ENCODE data around the gene KLHDC3.
"Not testable (repeated sequence)": the region's sequence is repeated elsewhere in the genome, so short reads cannot be mapped to it uniquely, and the experiment has no call there.

The KLHDC3 gene

GRCh38 chr6:42989923-42990322 lies 24.1 kb upstream of the KLHDC3 start:
- no peak for TF ChIP-seq CTCF (IDR thresholded peaks at IDR 0.05; ENCODE audit: insufficient read depth, low read depth, low read length, missing control alignments)
- no peak overlapping the region for H3K4me3 ChIP-seq (ENCODE audit: low read length)
- DNase-seq (ENCODE audit: low read depth): no peak

GRCh38 chr6:42993445-42993844 lies 20.6 kb upstream of the KLHDC3 start:
- TF ChIP-seq CTCF (IDR thresholded peaks at IDR 0.05; ENCODE audit: insufficient read depth, low read depth, low read length, missing control alignments): no peak
- no peak for DNase-seq (ENCODE audit: low read depth)
- H3K4me3 ChIP-seq (ENCODE audit: low read length): no peak overlapping the region

- H3K4me3 ChIP-seq (ENCODE audit: low read length): no peak overlapping the region
- DNase-seq (ENCODE audit: low read depth): no peak
- TF ChIP-seq CTCF (IDR thresholded peaks at IDR 0.05; ENCODE audit: insufficient read depth, low read depth, low read length, missing control alignments): no peak
Measured at GRCh38 chr6:42996513-42996912, 17.5 kb upstream of the KLHDC3 start.

GRCh38 chr6:42998205-42998604 lies 15.8 kb upstream of the KLHDC3 start:
- DNase-seq (ENCODE audit: low read depth); H3K4me3 ChIP-seq (ENCODE audit: low read length): not testable (repeated sequence)

GRCh38 chr6:43001843-43002242 lies 12.2 kb upstream of the KLHDC3 start:
- H3K4me3 ChIP-seq (ENCODE audit: low read length): no peak overlapping the region
- TF ChIP-seq CTCF (IDR thresholded peaks at IDR 0.05; ENCODE audit: insufficient read depth, low read depth, low read length, missing control alignments): no peak
- no peak for DNase-seq (ENCODE audit: low read depth)

- TF ChIP-seq CTCF (IDR thresholded peaks at IDR 0.05; ENCODE audit: insufficient read depth, low read depth, low read length, missing control alignments): no peak
- peak; percentile 67 for DNase-seq (ENCODE audit: low read depth)
- H3K4me3 ChIP-seq (ENCODE audit: low read length): no peak overlapping the region
Measured at GRCh38 chr6:43005844-43006243, 8.2 kb upstream of the KLHDC3 start.

- TF ChIP-seq CTCF (IDR thresholded peaks at IDR 0.05; ENCODE audit: insufficient read depth, low read depth, low read length, missing control alignments): no peak
- DNase-seq (ENCODE audit: low read depth): no peak
Measured at GRCh38 chr6:43006251-43006650, 7.8 kb upstream of the KLHDC3 start.

GRCh38 chr6:43007126-43007525 lies 6.9 kb upstream of the KLHDC3 start:
- DNase-seq (ENCODE audit: low read depth): no peak
- no peak for TF ChIP-seq CTCF (IDR thresholded peaks at IDR 0.05; ENCODE audit: insufficient read depth, low read depth, low read length, missing control alignments)
- H3K4me3 ChIP-seq (ENCODE audit: low read length): no peak overlapping the region

More at GRCh38 chr6:43006251-43006650, 7.8 kb upstream of the KLHDC3 start:
- H3K4me3 ChIP-seq (ENCODE audit: low read length): no peak overlapping the region
